GM21737 (cell line): ENCODE measurements around the gene PROM2.
"Not testable (repeated sequence)": the region's sequence is repeated elsewhere in the genome, so short reads cannot be mapped to it uniquely, and the experiment has no call there.

Source experiments
- ATAC-seq: cut with Tn5 transposase; IDR thresholded peaks from one replicate; pipeline ENCODE4 v1.9.1; 2021; ENCODE audit warnings: mild to moderate bottlenecking, moderate library complexity; ENCODE audit not compliant: unreplicated experiment

PROM2 gene

DNA sequence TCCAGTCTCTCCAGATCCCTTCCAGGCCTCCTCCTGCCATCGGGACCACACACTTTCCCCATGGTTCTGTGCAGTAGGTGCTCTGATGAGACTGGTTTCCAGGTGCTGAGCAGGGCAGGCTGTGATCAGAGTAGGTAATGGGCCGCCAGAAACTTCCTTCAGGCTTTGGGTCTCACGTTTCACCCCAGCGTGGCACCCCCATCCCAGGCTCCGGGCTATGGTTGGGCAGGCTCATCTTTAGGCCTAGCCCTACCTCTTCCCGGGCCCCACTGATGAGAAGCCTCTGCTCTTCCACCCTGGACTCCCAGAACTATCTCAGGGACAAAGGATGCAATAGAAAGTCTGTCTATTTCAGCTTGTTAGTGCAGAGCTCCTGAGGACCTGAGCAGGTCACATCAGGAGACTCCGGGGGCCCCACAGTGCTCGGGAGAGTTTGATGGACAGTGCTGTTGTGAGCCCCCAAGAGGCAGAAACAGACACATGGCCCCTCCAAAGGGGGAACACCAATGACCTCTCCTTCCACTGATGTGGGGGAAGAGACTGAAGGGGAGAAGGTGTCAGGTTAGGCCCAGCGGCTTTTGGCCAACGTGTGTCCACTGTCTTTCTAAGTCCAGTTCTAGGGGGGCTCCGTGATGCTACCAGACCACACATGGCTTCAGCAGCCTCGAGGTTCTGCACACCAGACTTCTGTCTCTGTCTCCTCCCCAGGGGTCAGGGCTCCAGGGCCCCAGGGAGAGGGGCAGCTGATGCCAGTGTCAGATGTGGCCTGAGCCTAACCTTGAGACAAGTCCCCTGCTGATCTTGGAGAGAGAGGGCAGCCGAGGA lies 5.8 kb upstream of the PROM2 start:
- no peak for ATAC-seq

DNA sequence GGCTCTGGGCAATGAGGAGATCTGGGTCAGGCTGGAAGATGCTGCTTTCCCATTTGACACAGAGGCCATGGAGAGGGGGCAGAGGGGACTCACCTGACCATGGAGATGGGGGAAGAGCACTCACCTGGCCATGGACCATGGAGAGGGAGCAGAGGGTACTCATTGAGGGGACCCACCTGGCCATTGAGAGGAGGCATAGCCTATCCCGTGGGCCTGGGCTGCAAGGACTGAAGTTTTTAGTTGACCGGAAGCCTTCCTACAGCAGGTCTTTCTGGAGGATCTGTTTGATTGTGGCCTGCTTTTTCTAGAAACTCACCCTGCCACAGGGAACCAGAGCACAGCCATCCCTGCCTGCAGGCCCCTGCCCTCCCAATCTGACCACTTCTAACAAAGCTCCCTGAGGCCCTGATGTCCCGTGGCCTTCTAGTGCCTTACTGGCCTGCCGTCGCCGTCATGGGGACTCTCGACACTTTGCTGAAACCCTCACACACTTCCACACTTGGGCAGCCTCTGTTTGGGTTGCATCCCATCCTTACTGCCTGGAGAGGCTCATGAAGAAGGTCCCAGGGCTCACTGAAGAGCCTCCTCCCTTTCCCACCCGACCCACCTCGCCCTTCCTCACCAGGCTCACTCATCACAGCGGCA lies 5.1 kb upstream of the PROM2 start:
- ATAC-seq: no peak

DNA sequence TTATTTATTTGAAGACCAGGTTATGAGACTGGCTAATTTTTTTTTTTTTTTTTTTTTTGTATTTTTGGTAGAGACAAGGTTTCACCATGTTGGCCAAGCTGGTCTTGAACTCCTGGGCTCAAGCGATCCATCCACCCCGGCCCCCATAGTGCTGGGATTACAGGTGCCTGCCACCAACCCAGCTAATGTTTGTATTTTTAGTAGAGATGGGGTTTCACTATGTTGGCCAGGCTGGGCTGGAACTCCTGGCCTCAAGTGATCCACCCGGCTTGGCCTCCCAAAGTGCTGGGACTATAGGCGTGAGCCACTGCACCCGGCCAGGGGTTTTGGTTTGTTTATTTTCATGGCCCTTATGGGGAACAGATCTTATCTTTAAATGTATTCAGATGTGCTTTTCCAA lies 4.5 kb upstream of the PROM2 start:
- not testable (repeated sequence) for ATAC-seq

DNA sequence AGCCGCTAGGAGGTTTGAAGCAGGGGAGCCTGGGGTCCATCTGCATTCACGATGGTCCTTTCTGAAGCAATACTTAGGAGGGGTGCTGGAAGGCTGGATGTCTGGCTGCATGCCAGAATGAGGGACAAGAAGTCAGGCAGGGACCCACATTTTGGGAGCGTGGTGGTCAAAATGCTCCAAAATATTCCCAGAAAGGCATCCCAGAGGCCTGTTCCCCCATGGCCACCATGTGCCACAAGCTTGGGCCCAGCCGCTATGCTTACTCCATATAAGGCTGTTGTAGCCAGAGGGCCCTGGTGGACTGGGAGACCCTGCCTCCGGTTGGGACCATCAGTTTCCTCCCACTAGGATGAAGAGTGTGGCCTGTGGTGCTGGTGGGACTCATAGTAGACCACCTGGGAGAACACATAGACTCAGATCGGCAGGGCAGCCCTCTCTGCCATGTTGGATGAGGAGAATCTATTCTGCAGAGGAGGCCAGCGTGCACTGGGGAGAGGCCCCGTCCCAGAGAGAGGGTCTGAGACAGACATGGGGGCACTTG lies 3.6 kb upstream of the PROM2 start:
- no peak for ATAC-seq

DNA sequence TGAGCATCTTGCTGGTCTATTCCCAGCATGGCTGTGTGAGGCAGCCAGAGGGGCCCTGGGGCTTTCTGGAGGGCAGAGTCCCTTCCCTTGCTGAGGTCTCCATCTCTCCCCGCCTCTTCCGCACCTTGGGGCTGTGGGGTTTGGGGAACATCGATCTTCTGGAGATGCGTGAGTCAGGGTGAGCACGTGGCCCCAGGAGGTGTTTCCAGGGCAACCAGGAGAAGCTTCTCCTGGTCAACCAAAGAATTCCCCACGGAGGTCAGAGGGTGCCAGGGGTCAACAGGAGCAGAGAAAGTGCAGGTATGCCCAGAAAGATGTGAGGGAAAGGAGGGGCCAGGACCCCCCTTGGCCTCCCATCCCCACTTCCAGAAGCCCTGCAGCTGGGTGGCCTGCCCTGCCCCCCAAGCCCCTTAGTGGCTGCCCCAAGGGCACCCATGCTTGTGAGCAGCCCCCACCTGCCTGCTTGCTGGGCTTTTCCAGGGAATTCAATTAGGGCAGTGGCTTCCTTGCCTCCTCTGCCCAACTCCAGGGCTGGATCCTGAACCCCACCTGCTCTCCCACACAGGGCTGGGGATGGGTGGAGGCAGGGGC lies 2.8 kb upstream of the PROM2 start:
- ATAC-seq: no peak

DNA sequence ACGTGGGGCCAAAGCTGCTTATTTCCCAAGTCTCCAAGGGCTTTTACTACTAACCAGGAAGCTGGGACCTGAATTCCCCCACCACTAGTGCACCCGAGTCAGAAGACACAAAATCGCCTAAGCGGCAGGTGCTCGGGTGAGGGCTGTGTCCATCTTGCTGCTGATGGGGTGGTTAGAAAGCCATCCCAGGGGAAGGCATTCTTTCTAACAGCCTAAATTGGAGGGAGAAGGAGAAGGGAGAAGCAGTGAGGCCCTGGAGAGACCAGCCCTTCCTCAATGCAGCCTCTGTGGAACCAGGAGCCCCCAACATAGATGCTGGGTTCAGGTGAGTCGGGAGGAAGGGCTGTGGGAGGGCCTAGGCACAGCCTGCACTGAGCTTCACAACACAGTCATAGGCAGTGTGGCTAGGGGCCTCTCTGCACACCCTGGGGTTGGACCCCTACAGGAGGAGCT lies 1.9 kb upstream of the PROM2 start:
- no peak for ATAC-seq

DNA sequence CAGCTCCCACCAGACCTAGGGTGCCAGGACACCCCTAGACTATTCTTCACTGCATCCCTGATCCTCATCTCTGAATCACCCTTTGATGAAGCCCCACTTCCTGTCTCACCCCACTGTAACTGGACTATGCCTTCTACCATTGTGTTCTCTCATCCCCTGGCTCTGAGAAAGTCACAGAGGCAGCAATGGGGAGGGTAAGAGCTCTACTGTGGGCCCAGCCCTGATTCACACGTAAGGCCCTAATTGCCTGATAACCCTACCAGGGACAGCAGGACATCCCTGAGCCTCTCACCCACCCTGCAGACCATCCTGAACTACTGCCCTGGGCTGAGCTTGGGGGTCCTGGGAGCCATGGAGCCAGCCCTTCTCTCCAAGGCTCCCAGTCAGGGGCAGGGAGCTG lies 1.5 kb upstream of the PROM2 start:
- ATAC-seq: no peak

DNA sequence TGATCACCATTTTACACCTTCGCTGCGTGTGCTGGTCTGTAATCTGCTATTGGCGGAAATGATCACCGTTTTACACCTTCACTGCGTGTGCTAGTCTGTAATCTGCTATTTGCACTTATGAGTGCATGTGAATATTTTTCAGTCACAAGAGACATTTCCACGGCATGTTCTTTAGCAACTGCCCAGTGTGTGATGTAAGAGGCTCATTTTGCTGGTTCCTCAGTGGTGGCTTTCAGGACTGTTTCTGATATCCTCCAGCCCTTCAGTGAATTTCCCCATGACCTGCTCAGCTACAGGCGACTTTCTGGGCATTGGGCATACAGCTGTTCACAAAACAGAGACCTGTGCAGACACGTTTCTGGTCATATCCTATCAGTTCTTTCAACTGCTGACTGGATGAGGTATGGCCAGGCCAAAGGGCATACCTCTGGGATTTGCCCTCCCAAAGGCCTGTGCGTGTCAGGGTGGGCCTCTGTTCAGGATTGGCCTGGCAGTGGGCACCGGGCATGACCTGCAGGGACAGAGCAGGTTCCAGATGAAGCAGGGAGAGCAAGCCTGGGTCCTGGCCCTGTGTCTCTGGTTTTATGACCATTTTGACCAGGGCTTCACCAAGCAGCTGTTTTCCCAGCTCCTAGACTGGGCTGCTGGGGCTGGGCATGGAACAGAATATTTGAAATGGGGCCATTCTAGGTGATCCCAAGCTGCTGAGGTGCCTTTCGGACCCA lies 521 bp upstream of the PROM2 start:
- ATAC-seq: no peak

DNA sequence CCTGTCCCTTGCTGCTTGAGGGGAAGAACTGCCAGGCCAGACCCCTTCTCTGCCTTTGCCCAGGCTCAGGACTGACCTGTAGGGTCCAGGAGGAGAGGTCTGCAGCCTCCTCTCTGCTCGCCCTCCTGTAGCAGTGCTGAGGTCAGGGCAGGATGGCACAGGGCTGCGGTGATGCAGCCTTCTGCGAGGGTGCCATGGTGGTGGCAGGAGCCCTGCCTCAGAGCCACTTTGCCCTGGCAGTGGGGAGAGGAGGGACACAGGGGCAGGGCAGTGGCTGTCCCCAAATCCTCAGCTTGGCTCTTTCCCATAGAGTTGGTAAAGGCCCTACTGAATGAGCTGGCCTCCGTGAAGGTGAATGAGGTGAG lies 884 bp downstream of the PROM2 start:
- ATAC-seq: no peak

DNA sequence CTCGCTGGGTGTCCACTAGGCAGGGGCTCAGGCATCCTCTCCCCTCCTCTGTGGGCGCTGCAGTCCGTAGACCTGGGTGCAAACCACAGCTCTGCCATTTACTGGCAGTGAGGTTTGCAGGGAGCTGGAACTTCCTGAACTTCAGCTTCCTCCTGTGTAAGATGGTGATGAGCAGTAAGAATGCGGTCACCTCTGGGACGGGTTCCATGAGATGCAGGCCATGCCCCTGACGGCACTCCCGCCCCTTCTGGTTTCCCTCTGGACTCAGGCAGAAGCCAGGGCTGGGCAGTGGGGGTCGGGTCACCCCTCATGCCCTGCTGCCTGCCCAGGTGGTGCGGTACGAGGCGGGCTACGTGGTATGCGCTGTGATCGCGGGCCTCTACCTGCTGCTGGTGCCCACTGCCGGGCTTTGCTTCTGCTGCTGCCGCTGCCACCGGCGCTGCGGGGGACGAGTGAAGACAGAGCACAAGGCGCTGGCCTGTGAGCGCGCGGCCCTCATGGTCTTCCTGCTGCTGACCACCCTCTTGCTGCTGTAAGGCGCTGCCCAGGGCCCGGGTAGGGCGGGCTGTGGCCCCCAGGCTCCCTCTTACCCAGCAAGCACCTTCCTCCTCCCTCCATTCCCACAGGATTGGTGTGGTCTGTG lies 1.5 kb downstream of the PROM2 start:
- no peak for ATAC-seq

DNA sequence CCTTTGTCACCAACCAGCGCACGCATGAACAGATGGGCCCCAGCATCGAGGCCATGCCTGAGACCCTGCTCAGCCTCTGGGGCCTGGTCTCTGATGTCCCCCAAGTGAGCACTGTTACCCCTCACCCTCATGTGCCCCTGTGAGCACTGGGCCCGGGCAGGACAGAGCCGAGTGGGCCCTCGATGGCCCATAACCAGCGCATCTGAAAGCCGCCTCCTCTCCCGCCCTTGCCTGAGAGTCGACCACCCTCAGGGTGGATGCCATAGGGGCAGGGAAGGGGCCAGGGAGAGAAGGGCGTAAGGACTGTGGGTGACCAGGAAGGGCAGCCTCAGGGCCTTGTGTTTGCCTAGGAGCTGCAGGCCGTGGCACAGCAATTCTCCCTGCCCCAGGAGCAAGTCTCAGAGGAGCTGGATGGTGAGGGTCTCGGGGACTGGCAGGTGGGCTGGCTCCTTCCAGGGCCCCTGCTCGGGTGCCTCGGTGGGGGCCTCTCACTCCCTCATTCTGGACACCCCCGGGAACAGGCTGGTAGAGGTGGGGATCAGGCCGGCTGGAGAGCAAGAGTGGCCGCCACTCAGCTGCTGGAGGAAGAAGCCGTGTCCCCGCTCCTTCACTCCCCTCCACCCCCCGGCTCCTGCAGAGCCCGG lies 2.1 kb downstream of the PROM2 start:
- ATAC-seq: no peak

DNA sequence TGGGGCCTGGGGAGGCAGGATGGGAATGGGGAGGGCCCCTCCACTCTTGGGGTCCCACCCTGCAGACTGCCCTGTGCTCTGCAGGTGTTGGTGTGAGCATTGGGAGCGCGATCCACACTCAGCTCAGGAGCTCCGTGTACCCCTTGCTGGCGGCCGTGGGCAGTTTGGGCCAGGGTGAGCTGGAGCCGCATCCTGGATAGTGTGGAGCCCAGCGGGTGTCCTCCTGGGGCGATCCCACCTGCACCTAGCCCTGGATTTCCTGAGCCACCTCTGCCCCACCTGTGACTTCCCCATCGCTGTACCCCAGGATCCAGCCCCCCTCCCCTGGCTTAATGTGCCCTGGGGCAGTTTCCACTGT lies 2.6 kb downstream of the PROM2 start:
- no peak for ATAC-seq

DNA sequence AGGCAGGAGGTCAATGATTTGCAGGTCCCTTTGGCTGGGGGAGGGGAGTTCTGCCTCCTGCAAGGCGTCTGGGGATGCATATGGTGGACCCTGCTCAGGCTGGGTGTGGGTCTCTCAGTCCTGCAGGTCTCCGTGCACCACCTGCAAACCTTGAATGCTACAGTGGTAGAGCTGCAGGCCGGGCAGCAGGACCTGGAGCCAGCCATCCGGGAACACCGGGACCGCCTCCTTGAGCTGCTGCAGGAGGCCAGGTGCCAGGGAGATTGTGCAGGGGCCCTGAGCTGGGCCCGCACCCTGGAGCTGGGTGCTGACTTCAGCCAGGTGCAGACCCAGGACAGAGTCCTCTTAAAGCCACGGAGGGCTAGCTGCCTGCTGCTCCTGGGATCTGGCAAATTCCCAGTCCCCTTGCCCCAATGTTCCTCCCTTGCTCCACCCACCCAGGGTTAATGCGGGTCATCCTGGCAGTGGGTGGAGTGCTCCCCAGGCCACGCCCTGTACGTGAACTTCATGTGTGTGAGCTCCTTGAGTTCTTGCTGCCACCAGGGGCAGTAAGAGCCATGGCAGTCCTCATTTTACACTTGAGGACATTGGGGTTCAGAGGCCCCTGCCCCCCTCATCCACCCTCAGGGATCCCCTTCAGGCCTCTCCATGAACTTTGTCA lies 3.1 kb downstream of the PROM2 start:
- no peak for ATAC-seq

DNA sequence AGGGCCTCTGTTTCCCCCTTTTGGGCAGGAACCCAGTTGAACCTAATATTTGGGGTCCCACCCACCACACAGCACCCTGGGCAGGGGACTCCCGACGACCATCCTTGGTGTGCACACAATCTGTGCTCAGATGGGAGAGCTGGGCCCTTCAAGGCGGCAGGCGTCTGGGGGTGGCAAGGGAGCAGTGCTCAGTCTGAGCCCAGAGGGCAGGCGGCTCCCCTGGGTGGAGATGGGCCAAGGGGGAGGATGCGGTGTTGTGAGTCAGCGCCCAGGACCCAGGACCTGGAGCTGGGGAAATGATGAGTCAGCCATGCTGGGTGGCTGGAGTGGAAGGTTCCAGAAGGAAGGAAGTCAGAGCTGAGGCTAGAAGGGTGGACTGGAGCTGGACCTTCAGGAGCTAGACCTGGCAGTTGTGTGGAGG lies 3.8 kb downstream of the PROM2 start:
- ATAC-seq: no peak

DNA sequence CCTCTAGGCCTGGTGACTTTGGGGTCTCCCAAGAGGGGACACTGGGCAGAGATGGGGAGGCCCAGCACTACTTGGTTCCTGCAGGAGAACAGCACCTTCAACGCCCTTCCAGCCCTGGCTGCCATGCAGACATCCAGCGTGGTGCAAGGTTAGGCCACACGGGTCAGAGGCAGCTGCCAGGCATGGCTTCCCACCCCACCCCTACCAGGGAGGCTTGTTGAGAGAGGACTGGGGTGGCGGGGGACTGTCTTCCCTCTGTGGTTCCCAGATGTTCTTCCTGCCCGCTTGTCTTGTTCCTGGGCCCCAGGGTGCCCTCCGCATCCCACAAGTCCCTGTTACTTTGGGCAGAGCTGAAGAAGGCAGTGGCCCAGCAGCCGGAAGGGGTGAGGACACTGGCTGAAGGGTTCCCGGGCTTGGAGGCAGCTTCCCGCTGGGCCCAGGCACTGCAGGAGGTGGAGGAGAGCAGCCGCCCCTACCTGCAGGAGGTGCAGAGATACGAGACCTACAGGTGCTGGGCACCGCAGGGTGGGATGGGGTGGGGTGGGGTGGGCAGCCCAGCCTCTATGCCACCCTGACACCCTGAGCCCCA lies 4.5 kb downstream of the PROM2 start:
- no peak for ATAC-seq

DNA sequence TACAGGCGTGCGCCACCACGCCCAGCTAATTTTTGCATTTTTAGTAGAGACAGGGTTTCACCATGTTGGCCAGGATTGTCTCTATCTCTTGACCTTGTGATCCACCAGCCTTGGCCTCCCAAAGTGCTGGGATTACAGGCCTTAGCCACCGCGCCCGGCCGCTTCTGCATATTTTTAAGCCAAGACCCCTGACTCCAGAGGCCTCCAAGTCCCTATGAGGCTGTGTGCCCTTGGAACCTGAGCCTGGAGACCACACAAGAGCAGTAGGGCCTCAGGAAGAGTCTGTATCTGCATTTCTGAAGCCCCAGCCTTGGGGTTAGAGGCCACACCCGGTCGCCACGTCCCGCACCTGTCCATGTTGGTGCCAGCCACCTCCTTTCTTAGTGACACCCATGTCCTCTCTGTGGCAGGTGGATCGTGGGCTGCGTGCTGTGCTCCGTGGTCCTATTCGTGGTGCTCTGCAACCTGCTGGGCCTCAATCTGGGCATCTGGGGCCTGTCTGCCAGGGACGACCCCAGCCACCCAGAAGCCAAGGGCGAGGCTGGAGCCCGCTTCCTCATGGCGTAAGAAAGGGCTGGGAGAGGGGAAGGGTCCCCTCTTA lies 5.3 kb downstream of the PROM2 start:
- ATAC-seq: no peak

DNA sequence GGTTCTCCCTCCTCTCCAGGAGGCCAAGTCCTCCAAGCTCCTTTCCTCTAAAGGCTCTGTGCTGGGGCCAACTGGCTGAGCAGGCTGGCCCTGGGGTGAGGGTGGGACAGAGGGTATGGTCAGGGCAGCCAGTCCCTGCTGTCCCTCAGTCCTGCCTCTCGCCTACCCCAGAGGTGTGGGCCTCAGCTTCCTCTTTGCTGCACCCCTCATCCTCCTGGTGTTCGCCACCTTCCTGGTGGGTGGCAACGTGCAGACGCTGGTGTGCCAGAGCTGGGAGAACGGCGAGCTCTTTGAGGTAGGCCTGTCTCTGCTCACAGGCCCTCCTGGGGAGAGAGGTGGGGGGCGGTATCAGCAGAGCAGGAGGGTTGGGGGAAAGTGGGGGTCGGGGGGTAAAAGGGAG lies 6.8 kb downstream of the PROM2 start:
- no peak for ATAC-seq

DNA sequence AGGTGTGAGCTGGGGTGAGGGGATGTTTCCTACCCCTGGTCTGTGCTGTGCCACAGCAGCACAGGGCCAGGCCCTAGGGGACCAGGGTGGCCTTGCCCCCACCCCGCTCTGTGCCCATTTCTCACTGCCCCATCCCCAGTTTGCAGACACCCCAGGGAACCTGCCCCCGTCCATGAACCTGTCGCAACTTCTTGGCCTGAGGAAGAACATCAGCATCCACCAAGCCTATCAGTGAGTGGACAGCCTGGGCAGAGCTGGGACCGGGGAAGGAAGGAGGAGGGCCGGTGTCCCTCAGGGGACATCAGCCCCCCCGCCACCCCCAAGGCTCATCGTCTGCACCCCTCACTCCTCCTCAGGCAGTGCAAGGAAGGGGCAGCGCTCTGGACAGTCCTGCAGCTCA lies 7.5 kb downstream of the PROM2 start:
- no peak for ATAC-seq

DNA sequence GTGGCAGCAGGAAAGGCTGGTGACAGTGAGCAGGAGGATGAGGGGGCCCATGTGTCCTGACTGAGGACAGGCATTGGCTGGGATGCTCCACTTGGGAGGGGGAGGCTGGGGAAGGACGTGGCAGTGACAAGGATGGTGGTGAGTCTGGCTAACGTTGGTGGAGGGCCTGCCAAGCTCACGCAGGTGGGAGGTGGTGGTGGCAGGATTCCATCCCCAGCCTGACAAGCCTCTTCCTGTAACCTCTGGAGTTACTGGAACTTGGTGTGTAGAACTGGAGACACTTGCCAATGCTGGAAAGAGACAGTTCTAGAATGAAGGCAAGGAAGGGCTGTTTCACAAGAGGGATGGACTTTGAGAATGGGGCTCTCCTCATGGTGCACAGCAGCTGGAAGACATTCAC lies 8.2 kb downstream of the PROM2 start:
- no peak for ATAC-seq
